CD14-positive monocyte (primary cell): ENCODE data around the gene ANGPTL1. TPM values are rescaled to one million over a fixed set of nuclear protein-coding genes. Genes with fewer than 3 reads are reported as not detected.

Experiments used
- DNase-seq, 3 donors: peaks; one replicate each; pipeline ENCODE4 v3.0.0-alpha.2; 2011 to 2022
- H2AFZ ChIP-seq: 2 replicates; pipeline ENCODE4 v1.6.0; 2012; ENCODE audit warnings: mild to moderate bottlenecking, low read depth, low read length, inconsistent platforms; ENCODE audit not compliant: insufficient read depth, poor library complexity, severe bottlenecking
- H3K27ac ChIP-seq, 2 donors: 1 replicate in 1 of 2; 2 replicates in 1 of 2; pipeline ENCODE4 v1.5.1; 2012 to 2013; ENCODE audit warnings: low read length in 2 of 2, control low read depth in 1 of 2, inconsistent platforms in 1 of 2, low read depth in 1 of 2, mild to moderate bottlenecking in 1 of 2
- H3K27me3 ChIP-seq, 2 donors: one replicate each; pipeline versions ENCODE4 v1.6.0 to v1.6.1; 2011 to 2013; ENCODE audit warnings: low read length in 2 of 2; ENCODE audit not compliant: control insufficient read depth in 2 of 2, insufficient read depth in 2 of 2
- H3K36me3 ChIP-seq, 2 donors: replicated peaks in 1 of 2; 1 replicate in 1 of 2; 2 replicates in 1 of 2; pipeline versions ENCODE4 v1.5.1 to v1.6.1; 2012 to 2013; ENCODE audit warnings: low read length in 2 of 2, control low read depth in 1 of 2, inconsistent platforms in 1 of 2, mild to moderate bottlenecking in 1 of 2; ENCODE audit not compliant: insufficient read depth in 2 of 2, control insufficient read depth in 1 of 2
- H3K4me1 ChIP-seq, 2 donors: 1 replicate in 1 of 2; 2 replicates in 1 of 2; pipeline versions ENCODE4 v1.5.1 to v1.6.1; 2012 to 2013; ENCODE audit warnings: low read length in 2 of 2, control low read depth in 1 of 2, inconsistent platforms in 1 of 2, mild to moderate bottlenecking in 1 of 2, moderate library complexity in 1 of 2; ENCODE audit not compliant: insufficient read depth in 2 of 2, control insufficient read depth in 1 of 2
- H3K4me2 ChIP-seq: replicated peaks from 2 replicates; pipeline ENCODE3; 2012; ENCODE audit warnings: low read length, moderate library complexity, mild to moderate bottlenecking; ENCODE audit not compliant: poor library complexity, severe bottlenecking; ENCODE audit errors: extremely low read depth
- H3K4me3 ChIP-seq, 3 experiments: fragments of 200-600 bp in 1 of 3; sonication (generic) in 1 of 3; replicated peaks in 1 of 3; 1 replicate in 2 of 3; 2 replicates in 1 of 3; pipeline ENCODE4 v1.5.1; 2011 to 2013; ENCODE audit warnings: low read length in 3 of 3, mild to moderate bottlenecking in 3 of 3, control low read depth in 2 of 3, low read depth in 2 of 3, inconsistent platforms in 1 of 3, moderate library complexity in 1 of 3
- H3K79me2 ChIP-seq: 2 replicates; pipeline ENCODE4 v1.6.0; 2012; ENCODE audit warnings: mild to moderate bottlenecking, control low read depth, inconsistent platforms, low read length, moderate library complexity; ENCODE audit not compliant: insufficient read depth
- H3K9ac ChIP-seq: 2 replicates; pipeline ENCODE4 v1.6.0; 2017; ENCODE audit warnings: low read length, mild to moderate bottlenecking; ENCODE audit not compliant: insufficient read depth, poor library complexity, severe bottlenecking
- H3K9me3 ChIP-seq, 2 donors: replicated peaks in 1 of 2; 1 replicate in 1 of 2; 2 replicates in 1 of 2; pipeline versions ENCODE4 v1.5.1 to v1.6.1; 2012 to 2013; ENCODE audit warnings: low read length in 2 of 2, control low read depth in 1 of 2; ENCODE audit not compliant: control insufficient read depth in 1 of 2, insufficient read depth in 1 of 2
- H4K20me1 ChIP-seq: 2 replicates; pipeline ENCODE4 v1.6.0; 2012; ENCODE audit warnings: mild to moderate bottlenecking, low read length, control low read depth, moderate library complexity; ENCODE audit not compliant: insufficient read depth
- H3K27ac Mint-ChIP-seq, 7 donors: one replicate each; pipeline ENCODE4 v1.8.0; 2020; ENCODE audit warnings: mild to moderate bottlenecking in 7 of 7, mixed read lengths in 7 of 7, moderate library complexity in 6 of 7, inconsistent platforms in 2 of 7
- H3K27me3 Mint-ChIP-seq, 3 donors: one replicate each; pipeline ENCODE4 v1.8.0; 2021 to 2022; ENCODE audit warnings: low read depth in 3 of 3, mild to moderate bottlenecking in 3 of 3, mixed read lengths in 3 of 3, moderate library complexity in 3 of 3, inconsistent platforms in 1 of 3
- H3K36me3 Mint-ChIP-seq, 2 donors: one replicate each; pipeline ENCODE4 v1.8.0; 2020; ENCODE audit warnings: mixed read lengths in 2 of 2, inconsistent platforms in 1 of 2, mild to moderate bottlenecking in 1 of 2
- H3K4me1 Mint-ChIP-seq: one replicate; pipeline ENCODE4 v1.8.0; 2020; ENCODE audit warnings: mild to moderate bottlenecking, mixed read lengths
- H3K4me3 Mint-ChIP-seq, 2 donors: one replicate each; pipeline ENCODE4 v1.8.0; 2020; ENCODE audit warnings: mild to moderate bottlenecking in 2 of 2, mixed read lengths in 2 of 2, moderate library complexity in 1 of 2
- H3K9me3 Mint-ChIP-seq, 7 donors: one replicate each; pipeline ENCODE4 v1.8.0; 2020 to 2022; ENCODE audit warnings: mixed read lengths in 7 of 7, mild to moderate bottlenecking in 6 of 7, moderate library complexity in 6 of 7, inconsistent platforms in 2 of 7
- WGBS: methylation state at CpG from one replicate; pipeline ENCODE4 v1.1.5; 2013; ENCODE audit warnings: missing lambda C conversion rate; ENCODE audit not compliant: insufficient coverage; 5-methylcytosine and 5-hydroxymethylcytosine counted together
- intact Hi-C, 2 donors: fragments of 100-400 bp; cut with micrococcal nuclease; formaldehyde crosslinking; loops; one replicate each; pipeline versions ENCODE4 v1.15.0 to v1.15.1; 2023
- polyA plus RNA-seq, 3 donors: library from polyadenylated mRNA; depleted of rRNA in 1 of 3; unstranded in 2 of 3; stranded (reverse) in 1 of 3; fragments of 300-500 nt in 2 of 3; fragments of >200 nt in 1 of 3; fragmentation: Illumina TruSeq in 2 of 3; gene quantifications; 1 replicate in 2 of 3; 2 replicates in 1 of 3; pipeline ENCODE4 v1.2.3, GENCODE V29; 2012 to 2021
- TF ChIP-seq, protein P1 (sequence below): fragments of 200-600 bp; IDR thresholded peaks from one replicate; pipeline ENCODE4 v1.8.0; 2022; ENCODE audit warnings: antibody characterized with exemption, mild to moderate bottlenecking

The ANGPTL1 gene
- polyA plus RNA-seq, 3 donors: not detected

- Histone ChIP-seq H3K4me3 (no peak overlapping the region), H3K4me1 (no peaks in the 10 kb centered on the region), H4K20me1 (no peaks in the 10 kb centered on the region), H3K79me2 (no peaks in the 10 kb centered on the region), H3K4me2 (no peak overlapping the region), H3K27ac (no peak overlapping the region), H3K9ac (no peak overlapping the region), H3K9me3 (no peaks in the 10 kb centered on the region), H2AFZ (no peak overlapping the region), H3K36me3 (peaks cover 0 to 7% of the 10 kb centered on the region in 2 donors), H3K27me3 (no peaks in the 10 kb centered on the region)
- intact Hi-C loops: no loop called here
- H3K27me3 Mint-ChIP-seq: peaks cover 0 to 3% (median 0%) of the 10 kb centered on the region in 3 donors
- H3K36me3 Mint-ChIP-seq: peaks cover 15 to 24% of the 10 kb centered on the region in 2 donors
- no peaks in the 10 kb centered on the region for H3K4me1 Mint-ChIP-seq
- TF ChIP-seq, protein P1, sequence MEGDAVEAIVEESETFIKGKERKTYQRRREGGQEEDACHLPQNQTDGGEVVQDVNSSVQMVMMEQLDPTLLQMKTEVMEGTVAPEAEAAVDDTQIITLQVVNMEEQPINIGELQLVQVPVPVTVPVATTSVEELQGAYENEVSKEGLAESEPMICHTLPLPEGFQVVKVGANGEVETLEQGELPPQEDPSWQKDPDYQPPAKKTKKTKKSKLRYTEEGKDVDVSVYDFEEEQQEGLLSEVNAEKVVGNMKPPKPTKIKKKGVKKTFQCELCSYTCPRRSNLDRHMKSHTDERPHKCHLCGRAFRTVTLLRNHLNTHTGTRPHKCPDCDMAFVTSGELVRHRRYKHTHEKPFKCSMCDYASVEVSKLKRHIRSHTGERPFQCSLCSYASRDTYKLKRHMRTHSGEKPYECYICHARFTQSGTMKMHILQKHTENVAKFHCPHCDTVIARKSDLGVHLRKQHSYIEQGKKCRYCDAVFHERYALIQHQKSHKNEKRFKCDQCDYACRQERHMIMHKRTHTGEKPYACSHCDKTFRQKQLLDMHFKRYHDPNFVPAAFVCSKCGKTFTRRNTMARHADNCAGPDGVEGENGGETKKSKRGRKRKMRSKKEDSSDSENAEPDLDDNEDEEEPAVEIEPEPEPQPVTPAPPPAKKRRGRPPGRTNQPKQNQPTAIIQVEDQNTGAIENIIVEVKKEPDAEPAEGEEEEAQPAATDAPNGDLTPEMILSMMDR: no peak
- H3K27ac Mint-ChIP-seq: no peak overlapping the region
- H3K9me3 Mint-ChIP-seq: peaks cover 0 to 3% (median 0%) of the 10 kb centered on the region in 7 donors
- DNase-seq: no peak
- no CpG with 5 or more reads among the region's 2 CpGs for WGBS
- no peak overlapping the region for H3K4me3 Mint-ChIP-seq
Measured at GRCh38 chr1:178918955-178919354, 48.1 kb upstream of the ANGPTL1 start.

DNA sequence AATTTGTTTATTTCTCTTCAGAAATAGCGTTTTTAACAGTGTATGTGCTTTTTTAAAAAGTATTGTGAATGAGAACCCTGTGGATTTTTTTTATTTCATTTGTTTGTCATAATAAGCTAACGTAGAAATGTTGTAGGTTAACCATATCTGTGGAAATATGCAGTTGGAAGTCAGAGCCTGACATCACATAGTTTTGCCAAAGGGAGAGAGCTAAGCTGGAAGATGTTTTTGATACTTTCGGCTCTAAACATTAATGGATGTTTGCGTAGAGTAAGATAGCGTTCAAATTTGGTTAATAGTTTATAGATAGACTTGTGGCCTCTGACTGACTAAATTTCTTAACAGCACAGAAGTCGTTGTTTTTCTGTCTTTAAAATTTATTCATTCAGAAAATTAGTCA lies 47.4 kb upstream of the ANGPTL1 start:
- Mint-ChIP-seq H3K27me3 (peaks cover 0 to 3% (median 0%) of the 10 kb centered on the region in 3 donors), H3K4me3 (no peak overlapping the region), H3K27ac (no peak overlapping the region), H3K4me1 (no peaks in the 10 kb centered on the region), H3K9me3 (no peaks in the 10 kb centered on the region), H3K36me3 (peaks cover 15 to 25% of the 10 kb centered on the region in 2 donors)
- Histone ChIP-seq H3K4me2 (no peak overlapping the region), H3K79me2 (no peaks in the 10 kb centered on the region), H3K27me3 (no peaks in the 10 kb centered on the region), H3K27ac (no peak overlapping the region), H2AFZ (no peak overlapping the region), H3K4me3 (no peak overlapping the region), H4K20me1 (no peaks in the 10 kb centered on the region), H3K36me3 (peaks cover 0 to 7% of the 10 kb centered on the region in 2 donors), H3K4me1 (no peaks in the 10 kb centered on the region), H3K9me3 (no peaks in the 10 kb centered on the region), H3K9ac (no peak overlapping the region)
- DNase-seq: no peak
- TF ChIP-seq, protein P1: no peak
- intact Hi-C loops: no loop called here
- WGBS: 94% methylated on average over 3 of the region's 6 CpGs
